ENCODE data around the gene SYPL1.

GRCh38 chr7:106050002-106050745, 61.9 kb downstream of the SYPL1 start:
- TF ChIP-seq USF1 (IDR thresholded peaks at IDR 0.05) = no peak
- TF ChIP-seq EP300 (IDR thresholded peaks at IDR 0.05; ENCODE audit: borderline replicate concordance) = no peak
- TF ChIP-seq TEAD4 (IDR thresholded peaks at IDR 0.05) = no peak
- peak; percentile 28; the same call in 1 of the 2 replicates for TF ChIP-seq RAD21 (IDR thresholded peaks at IDR 0.05; ENCODE audit: low read depth)
- no peak for TF ChIP-seq REST (IDR thresholded peaks at IDR 0.05; ENCODE audit: low read depth)
- TF ChIP-seq TCF12 (IDR thresholded peaks at IDR 0.05; ENCODE audit: low read depth) = no peak
- no peak for TF ChIP-seq ZBTB7A (IDR thresholded peaks at IDR 0.05; ENCODE audit: low read depth)

All from Ishikawa (cell line).